ENCODE results near the gene NLN. TPM values are rescaled to one million over a fixed set of nuclear protein-coding genes. Genes with fewer than 3 reads are reported as not detected.

NLN gene
- total RNA-seq, 1 experiment from 2014 or later, result 42.1 TPM

GRCh38 chr5:65760504-65761275 lies 38.7 kb downstream of the NLN start:
- Mint-ChIP-seq H3K4me1 (ENCODE audit: insufficient read depth, unreplicated experiment) (no peaks in the 10 kb centered on the region), H3K4me3 (ENCODE audit: unreplicated experiment) (no peak overlapping the region), H3K27me3 (ENCODE audit: insufficient read depth, unreplicated experiment) (no peaks in the 10 kb centered on the region), H3K27ac (ENCODE audit: low read depth, unreplicated experiment) (no peak overlapping the region), H3K9me3 (ENCODE audit: unreplicated experiment) (no peaks in the 10 kb centered on the region), H3K36me3 (ENCODE audit: insufficient read depth, unreplicated experiment) (no peaks in the 10 kb centered on the region)
- BruUV-seq (replicated peaks), result no TSS peak
- peak; percentile 72 for DNase-seq (ENCODE audit: unreplicated experiment)
- peak; percentile 32 for TF ChIP-seq CTCF (IDR thresholded peaks at IDR 0.05; ENCODE audit: unreplicated experiment)
- CTCF ChIA-PET, result interaction anchor here (0.8 to 1.3 kb wide), 3 partner anchors 18 to 284 kb away, joined by 3 to 9 read pairs (median 4); no protein-coding TSS in a partner anchor
- intact Hi-C loops (cut with micrococcal nuclease), result no loop called here
- POLR2A ChIA-PET, result interaction anchor here (0.8 to 1.4 kb wide), 4 partner anchors 9 to 166 kb away, joined by 3 read pairs; partner anchors contain the start of gene ERBIN

- BruUV-seq (replicated peaks), result no TSS peak
- ChIA-PET CTCF (interaction anchor here (0.8 to 1.2 kb wide), 2 partner anchors 10 to 158 kb away, joined by 3 read pairs; no protein-coding TSS in a partner anchor), POLR2A (interaction anchor here (1.3 kb wide), 1 partner anchor 20 kb away, joined by 3 read pairs; no protein-coding TSS in a partner anchor)
- Mint-ChIP-seq H3K36me3 (ENCODE audit: insufficient read depth, unreplicated experiment) (peaks cover 10% of the 10 kb centered on the region), H3K4me1 (ENCODE audit: insufficient read depth, unreplicated experiment) (no peaks in the 10 kb centered on the region), H3K27me3 (ENCODE audit: insufficient read depth, unreplicated experiment) (no peaks in the 10 kb centered on the region), H3K9me3 (ENCODE audit: unreplicated experiment) (no peaks in the 10 kb centered on the region), H3K4me3 (ENCODE audit: unreplicated experiment) (no peak overlapping the region), H3K27ac (ENCODE audit: low read depth, unreplicated experiment) (no peak overlapping the region)
- intact Hi-C loops (cut with micrococcal nuclease), result no loop called here
- peak; percentile 27 for DNase-seq (ENCODE audit: unreplicated experiment)
- no peak for TF ChIP-seq CTCF (IDR thresholded peaks at IDR 0.05; ENCODE audit: unreplicated experiment)
Observed at GRCh38 chr5:65762234-65762633, 40.2 kb downstream of the NLN start.

- TF ChIP-seq CTCF (IDR thresholded peaks at IDR 0.05; ENCODE audit: unreplicated experiment), result no peak
- no TSS peak for BruUV-seq (replicated peaks)
- intact Hi-C loops (cut with micrococcal nuclease), result no loop called here
- Mint-ChIP-seq H3K9me3 (ENCODE audit: unreplicated experiment) (peaks cover 8% of the 10 kb centered on the region), H3K36me3 (ENCODE audit: insufficient read depth, unreplicated experiment) (peaks cover 17% of the 10 kb centered on the region), H3K27me3 (ENCODE audit: insufficient read depth, unreplicated experiment) (no peaks in the 10 kb centered on the region), H3K4me3 (ENCODE audit: unreplicated experiment) (no peak overlapping the region), H3K27ac (ENCODE audit: low read depth, unreplicated experiment) (no peak overlapping the region), H3K4me1 (ENCODE audit: insufficient read depth, unreplicated experiment) (peaks cover 12% of the 10 kb centered on the region)
- CTCF ChIA-PET, result interaction anchor here (0.6 to 1.0 kb wide), 3 partner anchors 8 to 47 kb away, joined by 3 to 4 read pairs (median 3); no protein-coding TSS in a partner anchor
- no peak for DNase-seq (ENCODE audit: unreplicated experiment)
- POLR2A ChIA-PET, result no interaction called here
Observed at GRCh38 chr5:65765582-65765981, 43.6 kb downstream of the NLN start.

- Mint-ChIP-seq H3K36me3 (ENCODE audit: insufficient read depth, unreplicated experiment) (peaks cover 17% of the 10 kb centered on the region), H3K27ac (ENCODE audit: low read depth, unreplicated experiment) (no peak overlapping the region), H3K4me1 (ENCODE audit: insufficient read depth, unreplicated experiment) (peaks cover 12% of the 10 kb centered on the region), H3K9me3 (ENCODE audit: unreplicated experiment) (peaks cover 8% of the 10 kb centered on the region), H3K4me3 (ENCODE audit: unreplicated experiment) (no peak overlapping the region), H3K27me3 (ENCODE audit: insufficient read depth, unreplicated experiment) (no peaks in the 10 kb centered on the region)
- no peak for TF ChIP-seq CTCF (IDR thresholded peaks at IDR 0.05; ENCODE audit: unreplicated experiment)
- DNase-seq (ENCODE audit: unreplicated experiment), result no peak
- intact Hi-C loops (cut with micrococcal nuclease), result no loop called here
- CTCF ChIA-PET, result interaction anchor here (0.6 kb wide), 1 partner anchor 46 kb away, joined by 4 read pairs; no protein-coding TSS in a partner anchor
- no TSS peak for BruUV-seq (replicated peaks)
- POLR2A ChIA-PET, result no interaction called here
Observed at GRCh38 chr5:65766175-65766574, 44.2 kb downstream of the NLN start.

All from MCF 10A (cell line).